GM12892 (cell line): ENCODE measurements around the gene EXOG.

ENCODE experiments used
- POLR2A ChIP-seq: IDR thresholded peaks from 2 replicates; pipeline ENCODE4 v1.6.1; 2011; ENCODE audit warnings: low read depth, low read length, control low read depth
- POLR2AphosphoS5 ChIP-seq: IDR thresholded peaks from 2 replicates; pipeline ENCODE4 v1.6.1; 2011; ENCODE audit warnings: low read depth, low read length, control low read depth

- TF ChIP-seq POLR2A (no peak), POLR2AphosphoS5 (no peak)
Measured at GRCh38 chr3:38548154-38548931, 52.2 kb downstream of the EXOG start.
